Ishikawa (cell line): ENCODE data around the gene CADPS.

Experiments used
- CEBPB ChIP-seq: IDR thresholded peaks from 2 replicates; pipeline ENCODE4 v1.6.1; 2012
- CREB1 ChIP-seq: IDR thresholded peaks from 2 replicates; pipeline ENCODE4 v1.6.1; 2012; ENCODE audit warnings: low read depth
- EGR1 ChIP-seq: IDR thresholded peaks from 2 replicates; pipeline ENCODE4 v1.6.1; 2012
- EP300 ChIP-seq: IDR thresholded peaks from 2 replicates; pipeline ENCODE4 v1.6.1; 2012; ENCODE audit warnings: borderline replicate concordance
- FOXM1 ChIP-seq: IDR thresholded peaks from 2 replicates; pipeline ENCODE4 v1.6.1; 2012; ENCODE audit warnings: low read depth, borderline replicate concordance
- NFIC ChIP-seq: IDR thresholded peaks from 2 replicates; pipeline ENCODE4 v1.6.1; 2012
- RAD21 ChIP-seq: IDR thresholded peaks from 2 replicates; pipeline ENCODE4 v1.6.1; 2012; ENCODE audit warnings: low read depth
- REST ChIP-seq: IDR thresholded peaks from 2 replicates; pipeline ENCODE4 v1.6.1; 2012; ENCODE audit warnings: low read depth, mild to moderate bottlenecking
- TAF1 ChIP-seq: IDR thresholded peaks from 2 replicates; pipeline ENCODE4 v1.6.1; 2012; ENCODE audit warnings: low read depth, mild to moderate bottlenecking
- TCF12 ChIP-seq: IDR thresholded peaks from 2 replicates; pipeline ENCODE4 v1.6.1; 2012; ENCODE audit warnings: low read depth
- TEAD4 ChIP-seq: IDR thresholded peaks from 2 replicates; pipeline ENCODE4 v1.6.1; 2012
- USF1 ChIP-seq: IDR thresholded peaks from 2 replicates; pipeline ENCODE4 v1.6.1; 2012
- YY1 ChIP-seq: IDR thresholded peaks from 2 replicates; pipeline ENCODE4 v1.6.1; 2012; ENCODE audit warnings: low read depth
- ZBTB7A ChIP-seq: IDR thresholded peaks from 2 replicates; pipeline ENCODE4 v1.6.1; 2012; ENCODE audit warnings: low read depth
- TF ChIP-seq, protein P1 (sequence below): IDR thresholded peaks from 2 replicates; pipeline ENCODE4 v1.6.1; 2012

The CADPS gene

GRCh38 chr3:62675492-62675891 lies 199.7 kb downstream of the CADPS start:
- no peak for TF ChIP-seq CEBPB
- TF ChIP-seq YY1: no peak
- no peak for TF ChIP-seq EP300
- TF ChIP-seq RAD21: no peak
- TF ChIP-seq ZBTB7A: no peak
- TF ChIP-seq TCF12: no peak
- no peak for TF ChIP-seq FOXM1
- no peak for TF ChIP-seq NFIC
- no peak for TF ChIP-seq EGR1
- TF ChIP-seq CREB1: no peak
- no peak for TF ChIP-seq REST
- TF ChIP-seq, protein P1, sequence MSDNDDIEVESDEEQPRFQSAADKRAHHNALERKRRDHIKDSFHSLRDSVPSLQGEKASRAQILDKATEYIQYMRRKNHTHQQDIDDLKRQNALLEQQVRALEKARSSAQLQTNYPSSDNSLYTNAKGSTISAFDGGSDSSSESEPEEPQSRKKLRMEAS: no peak
- TF ChIP-seq TEAD4: no peak
- no peak for TF ChIP-seq TAF1
- no peak for TF ChIP-seq USF1

- no peak for TF ChIP-seq CEBPB
- TF ChIP-seq TEAD4: no peak
- TF ChIP-seq TAF1: no peak
- no peak for TF ChIP-seq FOXM1
- no peak for TF ChIP-seq EGR1
- TF ChIP-seq USF1: no peak
- no peak for TF ChIP-seq ZBTB7A
- no peak for TF ChIP-seq REST
- no peak for TF ChIP-seq YY1
- TF ChIP-seq TCF12: no peak
- TF ChIP-seq, protein P1: no peak
- no peak for TF ChIP-seq CREB1
- no peak for TF ChIP-seq RAD21
Measured at GRCh38 chr3:62672988-62673313, 202.3 kb downstream of the CADPS start.

GRCh38 chr3:62672270-62672987 lies 202.8 kb downstream of the CADPS start:
- TF ChIP-seq, protein P1: no peak
- TF ChIP-seq YY1 (no peak), ZBTB7A (no peak), NFIC (no peak), TEAD4 (no peak), TCF12 (no peak), REST (no peak), EGR1 (no peak), CEBPB (no peak), RAD21 (no peak), CREB1 (no peak), TAF1 (no peak), USF1 (no peak), EP300 (no peak), FOXM1 (no peak)
